Measurements from ENCODE around the gene RNF144B.
"Not testable (repeated sequence)": the region's sequence is repeated elsewhere in the genome, so short reads cannot be mapped to it uniquely, and the experiment has no call there.

RNF144B gene

DNA sequence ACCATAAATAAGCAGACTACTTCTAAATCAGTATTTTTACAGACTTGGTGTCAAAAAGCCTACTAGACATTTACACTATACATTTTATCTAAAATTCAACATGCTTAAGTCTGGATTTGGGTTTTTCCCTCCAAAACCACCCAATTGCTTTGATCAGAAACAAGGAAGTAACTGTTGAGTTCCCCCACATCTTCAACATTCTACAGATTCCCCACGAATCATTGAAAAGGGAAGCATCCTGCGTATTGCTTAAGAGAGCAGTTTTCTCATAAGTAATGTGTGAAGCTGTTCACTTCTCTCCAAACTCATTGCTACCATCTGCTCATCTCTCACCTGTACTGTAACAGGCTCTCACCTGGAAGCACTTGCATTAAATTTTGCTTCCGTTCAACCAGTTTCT is 36.4 kb upstream of the RNF144B start:
- no peak for DNase-seq (ENCODE audit: insufficient read length, low spot score)
- no peak for FAIRE-seq
- TF ChIP-seq SPI1 (IDR thresholded peaks at IDR 0.05; ENCODE audit: low read depth, low read length) (no peak), TAF1 (IDR thresholded peaks at IDR 0.05; ENCODE audit: low read depth, low read length) (no peak)

GRCh38 chr6:18352001-18352400 is 35.1 kb upstream of the RNF144B start:
- DNase-seq (ENCODE audit: insufficient read length, low spot score) (no peak), FAIRE-seq (no peak)
- TF ChIP-seq POLR2A (IDR thresholded peaks at IDR 0.05; ENCODE audit: low read depth, low read length) (no peak), TAF1 (IDR thresholded peaks at IDR 0.05; ENCODE audit: low read depth, low read length) (no peak), PAX5 (IDR thresholded peaks at IDR 0.05; ENCODE audit: insufficient read depth, low read length, severe bottlenecking) (no peak), SPI1 (IDR thresholded peaks at IDR 0.05; ENCODE audit: low read depth, low read length) (no peak), POLR2AphosphoS5 (IDR thresholded peaks at IDR 0.05; ENCODE audit: low read depth, low read length) (no peak), POU2F2 (IDR thresholded peaks at IDR 0.05; ENCODE audit: low read depth, low read length) (no peak)

DNA sequence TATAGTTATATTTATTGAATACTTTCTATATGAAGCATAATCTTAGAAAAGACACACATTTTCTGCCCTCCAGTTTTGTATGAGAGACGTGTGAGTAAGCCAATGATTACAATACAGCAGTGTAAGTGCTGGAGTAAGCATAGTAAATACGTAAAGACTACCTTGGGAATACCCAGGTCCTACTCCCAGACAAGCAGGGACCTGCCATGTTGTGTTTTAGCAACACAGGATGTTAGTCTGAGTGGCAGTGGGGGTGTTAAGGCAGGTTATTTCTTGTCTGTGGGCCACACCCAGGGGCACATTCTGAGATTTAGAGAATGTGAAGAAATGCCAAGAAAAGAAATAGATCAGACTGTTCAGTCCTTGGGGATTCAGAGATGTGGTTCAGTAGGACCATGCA is 34.3 kb upstream of the RNF144B start:
- TF ChIP-seq POLR2AphosphoS5 (IDR thresholded peaks at IDR 0.05; ENCODE audit: low read depth, low read length) (no peak), POLR2A (IDR thresholded peaks at IDR 0.05; ENCODE audit: low read depth, low read length) (no peak), POU2F2 (IDR thresholded peaks at IDR 0.05; ENCODE audit: low read depth, low read length) (no peak), PAX5 (IDR thresholded peaks at IDR 0.05; ENCODE audit: insufficient read depth, low read length, severe bottlenecking) (no peak), TAF1 (IDR thresholded peaks at IDR 0.05; ENCODE audit: low read depth, low read length) (no peak), SPI1 (IDR thresholded peaks at IDR 0.05; ENCODE audit: low read depth, low read length) (no peak)
- DNase-seq (ENCODE audit: insufficient read length, low spot score), result no peak
- FAIRE-seq, result no peak

DNA sequence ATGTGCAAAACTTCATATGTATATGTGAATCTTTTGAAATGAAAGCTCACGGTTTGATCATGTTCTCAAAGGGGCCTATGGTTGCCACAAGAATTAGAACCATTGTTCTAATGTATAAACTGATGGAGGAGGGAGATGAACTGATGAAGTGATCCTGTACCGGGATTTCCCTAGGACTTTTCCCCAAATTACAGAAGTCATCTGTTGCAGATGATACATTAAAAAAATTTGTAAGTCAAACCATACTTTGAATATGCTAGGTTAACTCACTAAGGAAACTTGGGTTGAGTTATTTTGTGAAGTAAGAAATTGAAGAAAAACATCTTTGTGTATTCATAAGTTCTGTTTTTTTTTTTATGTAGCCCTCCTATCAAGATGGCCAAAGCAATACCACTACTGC is 33.9 kb upstream of the RNF144B start:
- TF ChIP-seq TAF1 (IDR thresholded peaks at IDR 0.05; ENCODE audit: low read depth, low read length), result no peak
- no peak for TF ChIP-seq PAX5 (IDR thresholded peaks at IDR 0.05; ENCODE audit: insufficient read depth, low read length, severe bottlenecking)
- no peak for TF ChIP-seq POLR2AphosphoS5 (IDR thresholded peaks at IDR 0.05; ENCODE audit: low read depth, low read length)
- no peak for TF ChIP-seq SPI1 (IDR thresholded peaks at IDR 0.05; ENCODE audit: low read depth, low read length)
- TF ChIP-seq POLR2A (IDR thresholded peaks at IDR 0.05; ENCODE audit: low read depth, low read length), result no peak
- TF ChIP-seq POU2F2 (IDR thresholded peaks at IDR 0.05; ENCODE audit: low read depth, low read length), result no peak
- FAIRE-seq, result no peak

DNA sequence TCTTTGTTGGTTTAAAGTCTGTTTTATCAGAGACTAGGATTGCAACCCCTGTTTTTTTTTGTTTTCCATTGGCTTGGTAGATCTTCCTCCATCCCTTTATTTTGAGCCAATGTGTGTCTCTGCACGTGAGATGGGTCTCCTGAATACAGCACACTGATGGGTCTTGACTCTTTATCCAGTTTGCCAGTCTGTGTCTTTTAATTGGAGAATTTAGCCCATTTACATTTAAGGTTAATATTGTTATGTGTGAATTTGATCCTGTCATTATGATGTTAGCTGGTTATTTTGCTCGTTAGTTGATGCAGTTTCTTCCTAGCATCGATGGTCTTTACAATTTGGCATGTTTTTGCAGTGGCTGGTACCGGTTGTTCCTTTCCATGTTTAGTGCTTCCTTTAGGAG is 29.6 kb upstream of the RNF144B start:
- not testable (repeated sequence) for DNase-seq (ENCODE audit: insufficient read length, low spot score); FAIRE-seq

More for the DNA sequence above, 33.9 kb upstream of the RNF144B start:
- no peak for DNase-seq (ENCODE audit: insufficient read length, low spot score)

DNA sequence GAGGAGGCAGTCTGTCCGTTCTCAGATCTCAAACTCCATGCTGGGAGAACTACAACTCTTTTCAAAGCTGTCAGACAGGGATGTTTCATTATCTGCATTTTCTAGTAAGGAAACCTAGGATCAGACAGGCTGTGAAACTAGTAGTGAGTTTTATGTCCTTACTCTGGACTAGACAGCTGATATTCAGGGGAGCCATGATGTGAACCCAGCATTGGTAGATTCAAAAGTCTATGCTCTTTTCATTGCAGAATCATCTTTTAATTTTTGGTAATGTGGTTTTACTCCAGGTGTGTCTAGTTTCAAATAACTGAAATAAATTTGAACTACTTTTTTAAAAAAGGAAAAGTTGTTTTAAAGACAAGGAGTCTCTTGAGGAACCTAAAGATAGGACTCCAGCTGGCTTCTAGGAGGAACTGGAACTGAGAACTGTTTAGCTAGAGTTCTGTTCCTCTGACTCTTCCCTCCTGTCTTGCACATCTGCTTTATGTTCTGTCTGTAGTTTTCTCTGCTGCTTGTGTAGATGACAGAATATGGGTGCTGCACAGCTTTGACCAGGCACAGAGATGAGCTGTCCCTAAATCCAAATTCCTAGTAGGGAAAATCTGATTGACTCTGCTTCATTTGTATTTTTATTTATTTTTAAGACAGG is 27.8 kb upstream of the RNF144B start:
- TF ChIP-seq TAF1 (IDR thresholded peaks at IDR 0.05; ENCODE audit: low read depth, low read length), result no peak
- peak; percentile 93 for TF ChIP-seq SPI1 (IDR thresholded peaks at IDR 0.05; ENCODE audit: low read depth, low read length)
- FAIRE-seq (no peak), DNase-seq (ENCODE audit: insufficient read length, low spot score) (peak; percentile 25)

GRCh38 chr6:18360188-18360587 is 27.0 kb upstream of the RNF144B start:
- TF ChIP-seq POU2F2 (IDR thresholded peaks at IDR 0.05; ENCODE audit: low read depth, low read length) (no peak), PAX5 (IDR thresholded peaks at IDR 0.05; ENCODE audit: insufficient read depth, low read length, severe bottlenecking) (no peak)
- FAIRE-seq (no peak), DNase-seq (ENCODE audit: insufficient read length, low spot score) (no peak)

DNA sequence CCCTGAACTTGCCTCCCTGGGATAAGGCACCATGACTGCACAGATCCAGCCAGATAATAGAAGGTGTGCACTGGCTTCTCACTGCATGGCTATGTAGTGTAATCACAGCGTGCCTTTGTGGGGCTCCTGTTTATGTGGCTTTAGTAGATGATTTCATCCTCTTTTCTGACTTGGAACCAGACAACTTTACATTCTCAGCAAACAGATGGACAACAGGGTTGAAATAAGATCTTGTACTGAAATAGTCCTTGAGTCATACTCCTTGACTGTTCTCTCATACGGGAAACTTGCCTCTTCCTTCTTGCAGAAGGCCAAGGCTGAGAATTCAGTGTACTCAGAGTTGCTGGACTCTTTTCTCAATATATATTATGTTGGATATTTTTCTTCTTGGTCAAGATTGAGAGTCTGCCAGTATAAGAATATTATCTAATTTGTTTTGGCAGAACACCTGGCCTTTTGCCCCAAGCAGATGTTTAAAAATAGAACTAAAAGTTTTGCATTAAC is 25.0 kb upstream of the RNF144B start:
- TF ChIP-seq PAX5 (IDR thresholded peaks at IDR 0.05; ENCODE audit: insufficient read depth, low read length, severe bottlenecking), result no peak
- no peak for TF ChIP-seq SPI1 (IDR thresholded peaks at IDR 0.05; ENCODE audit: low read depth, low read length)
- no peak for TF ChIP-seq POLR2AphosphoS5 (IDR thresholded peaks at IDR 0.05; ENCODE audit: low read depth, low read length)
- TF ChIP-seq TAF1 (IDR thresholded peaks at IDR 0.05; ENCODE audit: low read depth, low read length), result no peak
- no peak for TF ChIP-seq POU2F2 (IDR thresholded peaks at IDR 0.05; ENCODE audit: low read depth, low read length)
- DNase-seq (ENCODE audit: insufficient read length, low spot score) (no peak), FAIRE-seq (no peak)

DNA sequence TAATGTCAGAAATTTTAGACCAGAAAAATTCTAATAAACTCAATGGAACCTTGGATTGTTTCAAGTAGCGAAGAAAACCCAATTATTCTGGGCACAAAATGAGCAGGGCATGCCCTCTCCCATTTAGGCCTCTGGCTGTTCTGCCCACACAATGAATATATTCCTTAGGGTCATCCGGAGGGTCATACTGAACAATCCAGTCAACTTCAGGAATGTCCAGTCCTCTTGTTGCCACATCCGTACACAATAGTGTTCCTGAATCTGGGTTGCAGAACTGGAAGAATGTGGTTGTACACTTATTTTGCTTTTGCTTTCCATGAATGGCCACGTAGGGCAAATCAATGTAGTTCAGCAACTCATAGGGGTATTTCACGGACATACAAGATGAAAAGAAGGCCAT is 23.4 kb upstream of the RNF144B start:
- TF ChIP-seq SPI1 (IDR thresholded peaks at IDR 0.05; ENCODE audit: low read depth, low read length) (no peak), POLR2A (IDR thresholded peaks at IDR 0.05; ENCODE audit: low read depth, low read length) (no peak), POLR2AphosphoS5 (IDR thresholded peaks at IDR 0.05; ENCODE audit: low read depth, low read length) (no peak)
- DNase-seq (ENCODE audit: insufficient read length, low spot score) (no peak), FAIRE-seq (no peak)

- not testable (repeated sequence) for FAIRE-seq; DNase-seq (ENCODE audit: insufficient read length, low spot score)
Measured at GRCh38 chr6:18364561-18364960, 22.6 kb upstream of the RNF144B start.

GRCh38 chr6:18367371-18367770 is 19.8 kb upstream of the RNF144B start:
- TF ChIP-seq PAX5 (IDR thresholded peaks at IDR 0.05; ENCODE audit: insufficient read depth, low read length, severe bottlenecking) (no peak), POU2F2 (IDR thresholded peaks at IDR 0.05; ENCODE audit: low read depth, low read length) (no peak), SPI1 (IDR thresholded peaks at IDR 0.05; ENCODE audit: low read depth, low read length) (no peak), POLR2A (IDR thresholded peaks at IDR 0.05; ENCODE audit: low read depth, low read length) (no peak), POLR2AphosphoS5 (IDR thresholded peaks at IDR 0.05; ENCODE audit: low read depth, low read length) (no peak)
- no peak for FAIRE-seq

More at GRCh38 chr6:18367371-18367770, 19.8 kb upstream of the RNF144B start:
- DNase-seq (ENCODE audit: insufficient read length, low spot score), result no peak

Data from GM12891 (cell line).